ENCODE results near the gene TGFBR3L.

TGFBR3L gene

DNA sequence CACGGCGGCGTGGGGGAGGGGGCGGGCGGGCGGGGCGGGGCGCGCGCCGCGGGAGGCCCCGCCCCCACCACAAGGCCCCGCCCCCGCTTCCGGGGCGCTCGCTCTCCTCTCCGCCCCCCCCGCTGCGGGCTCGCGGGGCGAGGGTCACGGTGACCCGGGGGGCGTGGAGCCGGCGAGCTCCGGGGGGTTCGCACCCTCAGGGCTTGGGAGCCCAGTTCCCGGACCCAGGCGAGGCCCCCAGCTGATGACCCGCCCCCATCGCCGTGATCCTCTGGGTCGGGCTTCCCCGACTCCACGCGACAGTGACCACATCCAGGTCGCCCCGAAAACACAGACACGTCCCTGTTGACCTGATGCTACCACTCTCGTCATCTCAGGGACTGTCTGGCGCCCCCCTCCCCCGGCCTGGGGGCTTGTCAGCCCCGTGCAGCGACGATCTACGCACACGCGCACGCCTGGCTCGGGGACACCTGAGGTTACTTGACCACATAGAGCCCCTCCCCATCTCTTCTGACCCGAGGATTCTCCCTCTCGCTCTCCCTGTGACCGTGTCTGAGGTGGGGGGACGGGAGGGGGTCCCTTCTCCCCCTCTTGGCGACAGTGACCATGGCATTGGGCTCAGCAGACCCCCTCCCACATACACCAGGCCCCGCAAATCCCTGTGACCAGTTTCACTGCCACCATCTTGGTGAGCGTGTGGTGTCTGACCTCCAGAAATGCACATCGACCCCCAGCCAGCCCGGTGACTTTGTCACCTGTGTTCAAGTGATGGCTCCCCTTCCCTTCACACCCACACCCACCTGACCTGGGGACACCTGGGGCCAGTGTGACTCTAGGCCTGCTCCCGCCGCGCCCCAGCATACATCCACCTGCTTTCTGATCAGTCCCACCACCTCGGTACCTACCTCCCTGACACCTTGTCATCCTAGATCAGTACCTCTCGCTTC lies 10.3 kb upstream of the TGFBR3L start:
- no peak for DNase-seq (ENCODE audit: low spot score)

DNA sequence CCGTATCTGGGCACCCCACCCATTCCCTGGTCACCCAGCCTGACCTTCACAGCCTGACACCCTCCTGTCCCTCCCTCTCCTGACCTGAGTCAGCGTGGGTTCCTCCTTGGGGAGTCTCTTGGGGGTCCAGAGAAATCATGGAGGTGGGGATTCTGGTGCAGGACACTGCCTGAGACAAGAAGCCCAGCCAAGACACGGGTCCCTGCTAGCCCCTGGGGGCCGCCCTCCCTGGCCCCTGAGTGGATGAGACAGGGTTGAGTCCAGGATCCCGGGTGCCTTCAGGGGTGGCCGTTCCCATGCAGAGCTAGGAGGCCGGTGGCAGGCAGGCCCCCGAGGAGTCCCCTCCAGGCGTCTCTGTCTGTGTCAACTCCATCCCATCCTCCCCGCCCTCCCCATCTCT lies 9.4 kb upstream of the TGFBR3L start:
- no peak for DNase-seq (ENCODE audit: low spot score)

DNA sequence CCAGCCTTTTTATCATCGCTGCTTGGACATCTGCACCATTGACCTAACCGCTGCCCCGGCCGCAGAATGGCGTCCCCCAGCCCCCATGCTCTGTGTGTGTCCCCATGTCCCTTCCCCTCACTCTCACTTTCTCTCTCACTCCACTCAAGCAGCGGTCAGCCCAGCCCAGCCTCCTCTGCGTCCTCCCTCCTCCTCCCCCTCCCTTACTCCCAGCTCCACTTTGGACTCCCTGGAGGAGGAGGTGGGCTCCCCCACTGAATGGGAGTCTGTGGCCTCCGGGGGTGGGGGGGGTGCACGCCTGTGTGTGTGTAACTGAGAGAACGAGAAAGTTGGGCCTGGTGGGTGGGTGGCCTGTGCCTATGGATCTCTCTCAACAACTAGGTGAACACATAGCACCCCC lies 8.8 kb upstream of the TGFBR3L start:
- no peak for DNase-seq (ENCODE audit: low spot score)

DNA sequence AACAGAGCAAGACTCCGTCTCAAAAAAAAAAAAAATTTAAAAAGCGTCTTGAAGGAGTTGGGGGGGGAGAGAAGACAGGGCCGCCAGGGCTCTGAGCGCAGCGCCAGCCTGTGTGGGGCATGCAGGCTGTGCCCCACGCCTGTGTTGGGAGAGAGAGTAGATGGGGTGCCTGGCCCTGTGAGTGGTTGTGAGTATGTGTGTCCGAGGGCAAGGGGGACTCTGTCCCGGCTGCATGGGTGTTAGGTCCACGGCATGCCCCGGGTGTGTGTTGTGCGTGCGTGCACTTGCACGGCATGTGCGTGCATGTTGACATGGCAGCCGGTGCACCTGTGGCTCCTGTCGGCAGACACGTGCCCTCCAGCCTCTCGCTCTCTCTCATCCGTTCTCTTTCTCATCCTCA lies 7.5 kb upstream of the TGFBR3L start:
- no peak for DNase-seq (ENCODE audit: low spot score)

DNA sequence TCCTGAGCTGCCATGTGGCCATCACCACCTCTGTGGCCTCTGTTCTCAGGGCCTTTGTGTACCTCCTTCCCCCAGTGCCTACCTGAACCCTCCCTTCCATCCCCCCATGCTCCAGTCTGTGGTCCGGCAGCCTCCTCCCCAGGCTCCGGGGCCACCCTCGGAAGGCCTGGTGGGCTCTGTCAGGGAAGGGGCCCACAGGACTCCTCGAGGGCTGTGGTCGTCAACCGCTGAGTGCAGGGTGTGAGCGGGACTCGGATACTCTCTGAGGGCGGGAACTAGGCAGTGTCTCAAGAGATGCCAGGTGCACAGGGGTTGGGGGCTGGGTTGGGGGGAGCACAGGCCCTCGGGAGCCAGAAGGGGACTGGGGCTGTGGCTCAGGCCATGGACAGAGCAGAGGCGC lies 7.1 kb upstream of the TGFBR3L start:
- no peak for DNase-seq (ENCODE audit: low spot score)

DNA sequence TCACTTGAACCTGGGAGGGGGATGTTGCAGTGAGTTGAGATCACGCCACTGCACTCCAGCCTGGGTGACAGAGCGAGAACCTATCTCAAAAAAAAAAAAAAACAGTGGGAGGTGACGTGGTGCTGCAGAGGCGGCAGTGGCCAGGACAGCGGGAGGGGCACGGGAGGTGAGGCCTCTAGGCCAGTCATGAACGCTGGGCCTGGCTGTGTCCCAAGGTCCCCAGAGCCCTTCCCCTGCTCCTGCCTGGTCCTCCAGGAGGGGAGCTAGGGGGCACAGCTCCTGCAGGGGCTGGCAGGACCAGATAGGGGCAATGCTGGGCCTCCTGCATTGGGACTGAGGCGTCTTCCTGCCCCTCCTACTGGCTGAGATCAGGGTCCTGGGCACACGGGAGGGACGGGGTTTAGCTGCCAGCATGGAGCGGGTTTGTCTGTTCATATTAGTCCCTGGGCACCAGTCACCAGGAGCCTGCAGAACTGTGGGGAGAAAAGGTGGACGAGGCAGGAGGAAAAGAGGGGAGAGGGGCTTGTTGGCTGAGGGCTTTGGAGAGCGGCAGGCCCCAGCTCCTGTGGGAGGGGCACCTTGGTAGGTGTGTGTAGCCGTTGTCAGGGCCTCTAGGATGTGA lies 6.4 kb upstream of the TGFBR3L start:
- DNase-seq (ENCODE audit: low spot score), result no peak

DNA sequence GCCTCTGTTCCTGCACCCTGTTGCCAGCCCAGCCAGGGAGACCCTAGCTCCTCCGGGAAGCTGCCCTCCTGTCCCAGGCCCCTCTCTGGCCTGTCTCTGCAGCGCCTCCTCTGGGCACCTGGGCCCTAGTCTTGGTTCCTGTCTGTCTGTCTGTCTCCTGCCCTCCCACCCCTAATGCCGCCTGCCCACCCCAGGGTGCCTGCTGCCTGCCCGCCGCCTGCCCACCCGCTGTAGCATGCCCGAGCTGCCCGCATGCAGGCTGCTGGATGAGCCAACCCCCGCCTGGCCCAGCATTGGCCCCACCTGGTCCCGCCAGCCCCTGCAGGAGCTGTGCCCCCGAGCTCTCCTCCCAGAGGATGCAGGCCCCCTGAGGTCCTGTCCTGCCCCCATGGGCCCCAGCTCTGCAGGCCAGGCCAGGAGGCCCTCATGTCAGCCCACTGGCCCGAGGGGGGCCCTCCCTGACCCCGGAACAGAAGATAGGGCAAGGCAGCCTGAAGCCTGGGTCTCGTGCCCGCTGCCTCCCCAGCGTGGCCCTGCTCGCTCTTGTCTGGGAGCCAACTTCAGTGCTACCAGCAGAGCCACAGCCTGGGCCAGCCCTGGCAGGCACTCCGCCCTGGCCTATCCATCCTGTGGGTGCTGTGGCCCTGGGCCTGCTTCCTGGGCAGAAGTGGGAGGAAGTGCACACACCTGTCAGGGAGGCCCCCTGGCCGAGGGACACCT lies 5.7 kb upstream of the TGFBR3L start:
- DNase-seq (ENCODE audit: low spot score), result no peak

DNA sequence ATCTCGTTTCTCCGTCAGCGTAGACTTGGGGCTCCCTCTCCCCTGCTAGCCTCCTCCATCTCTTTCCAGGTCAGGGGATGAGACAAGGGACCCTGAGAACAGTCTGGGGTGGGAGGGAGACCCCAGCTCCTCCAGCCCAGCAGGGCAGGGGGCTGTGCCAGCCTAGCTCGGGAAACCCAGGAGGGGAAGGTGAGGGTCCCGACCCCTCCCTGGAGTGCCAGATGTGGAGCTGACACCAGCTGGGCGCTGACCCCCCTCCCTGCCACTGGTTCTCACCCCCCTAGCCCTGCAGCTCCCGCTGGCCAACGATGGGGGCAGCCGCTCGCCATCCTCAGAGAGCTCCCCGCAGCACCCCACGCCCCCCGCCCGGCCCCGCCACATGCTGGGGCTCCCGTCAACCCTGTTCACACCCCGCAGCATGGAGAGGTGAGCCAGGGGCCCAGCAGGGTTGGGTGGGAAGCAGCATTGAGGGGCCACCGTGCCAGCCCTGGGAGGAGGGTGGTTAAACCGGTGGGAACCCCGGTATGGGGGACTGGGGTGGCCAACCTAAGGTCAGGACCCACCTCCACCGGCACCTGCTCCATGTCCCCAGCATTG lies 5.1 kb upstream of the TGFBR3L start:
- DNase-seq (ENCODE audit: low spot score), result no peak

DNA sequence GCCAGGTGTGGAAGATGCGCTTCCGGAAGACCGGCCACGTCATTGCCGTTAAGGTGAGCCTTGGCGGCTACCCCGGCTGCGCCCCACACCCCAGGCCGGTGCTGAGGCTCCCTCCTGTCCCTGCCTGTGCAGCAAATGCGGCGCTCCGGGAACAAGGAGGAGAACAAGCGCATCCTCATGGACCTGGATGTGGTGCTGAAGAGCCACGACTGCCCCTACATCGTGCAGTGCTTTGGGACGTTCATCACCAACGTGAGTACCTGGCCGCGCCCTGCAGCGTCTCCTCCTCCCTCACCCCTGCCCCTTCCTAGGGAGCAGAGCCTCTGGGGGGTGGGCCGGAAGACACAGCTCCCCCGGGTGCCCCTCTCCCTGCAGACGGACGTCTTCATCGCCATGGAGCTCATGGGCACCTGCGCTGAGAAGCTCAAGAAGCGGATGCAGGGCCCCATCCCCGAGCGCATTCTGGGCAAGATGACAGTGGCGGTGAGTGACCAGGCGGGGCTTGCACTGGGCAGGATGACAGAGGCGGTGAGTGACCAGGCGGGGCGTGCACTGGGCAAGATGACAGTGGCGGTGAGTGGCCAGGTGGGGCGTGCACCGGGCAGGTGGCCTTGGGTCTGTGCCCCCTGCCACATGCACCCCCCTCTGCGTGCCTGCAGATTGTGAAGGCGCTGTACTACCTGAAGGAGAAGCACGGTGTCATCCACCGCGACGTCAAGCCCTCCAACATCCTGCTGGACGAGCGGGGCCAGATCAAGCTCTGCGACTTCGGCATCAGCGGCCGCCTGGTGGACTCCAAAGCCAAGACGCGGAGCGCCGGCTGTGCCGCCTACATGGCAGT lies 4.1 kb upstream of the TGFBR3L start:
- DNase-seq (ENCODE audit: low spot score), result no peak

DNA sequence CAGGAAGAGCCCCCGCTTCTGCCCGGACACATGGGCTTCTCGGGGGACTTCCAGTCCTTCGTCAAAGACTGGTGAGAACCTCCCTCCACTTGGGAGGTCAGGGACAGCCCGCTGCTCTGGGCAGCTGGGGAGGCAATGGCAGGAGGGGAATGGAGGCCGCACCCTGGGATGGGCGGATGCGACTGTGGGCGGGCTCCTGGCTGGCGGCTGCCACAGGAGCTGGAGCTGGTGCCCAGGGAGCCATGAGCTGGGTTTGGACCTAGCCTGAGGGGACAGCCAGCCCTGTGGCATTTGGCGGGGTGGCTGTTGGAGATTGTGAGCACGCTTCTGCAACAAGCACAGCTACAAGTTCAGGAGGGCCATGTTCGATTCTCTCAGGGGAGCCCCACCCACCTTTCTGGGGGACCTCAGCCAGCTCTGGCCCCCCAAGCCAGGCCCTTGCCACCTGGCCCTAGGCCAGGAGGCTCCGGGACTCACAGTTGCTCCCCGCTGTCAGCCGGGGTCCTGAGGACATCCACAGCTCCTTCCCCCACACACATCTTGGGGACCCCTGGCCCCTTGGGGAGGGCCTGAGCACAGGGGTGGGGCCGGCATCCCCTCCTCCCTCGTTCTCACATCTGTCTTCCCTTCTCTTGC lies 3.0 kb upstream of the TGFBR3L start:
- DNase-seq (ENCODE audit: low spot score), result no peak

DNA sequence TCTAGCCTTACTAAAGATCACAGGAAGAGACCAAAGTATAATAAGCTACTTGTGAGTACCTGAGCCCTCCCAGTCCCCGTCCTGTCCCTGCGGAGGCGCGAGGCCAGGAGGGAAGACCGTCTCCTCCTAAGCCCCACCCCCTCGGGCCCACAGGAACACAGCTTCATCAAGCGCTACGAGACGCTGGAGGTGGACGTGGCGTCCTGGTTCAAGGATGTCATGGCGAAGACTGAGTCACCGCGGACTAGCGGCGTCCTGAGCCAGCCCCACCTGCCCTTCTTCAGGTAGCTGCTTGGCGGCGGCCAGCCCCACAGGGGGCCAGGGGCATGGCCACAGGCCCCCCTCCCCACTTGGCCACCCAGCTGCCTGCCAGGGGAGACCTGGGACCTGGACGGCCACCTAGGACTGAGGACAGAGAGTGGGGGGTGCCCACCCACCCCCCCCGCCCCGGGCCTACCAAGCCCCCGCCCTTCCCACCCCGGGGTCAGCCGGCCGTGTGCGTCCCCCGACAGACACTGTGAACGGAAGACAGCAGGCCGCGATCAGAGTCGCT lies 2.4 kb upstream of the TGFBR3L start:
- no peak for DNase-seq (ENCODE audit: low spot score)

DNA sequence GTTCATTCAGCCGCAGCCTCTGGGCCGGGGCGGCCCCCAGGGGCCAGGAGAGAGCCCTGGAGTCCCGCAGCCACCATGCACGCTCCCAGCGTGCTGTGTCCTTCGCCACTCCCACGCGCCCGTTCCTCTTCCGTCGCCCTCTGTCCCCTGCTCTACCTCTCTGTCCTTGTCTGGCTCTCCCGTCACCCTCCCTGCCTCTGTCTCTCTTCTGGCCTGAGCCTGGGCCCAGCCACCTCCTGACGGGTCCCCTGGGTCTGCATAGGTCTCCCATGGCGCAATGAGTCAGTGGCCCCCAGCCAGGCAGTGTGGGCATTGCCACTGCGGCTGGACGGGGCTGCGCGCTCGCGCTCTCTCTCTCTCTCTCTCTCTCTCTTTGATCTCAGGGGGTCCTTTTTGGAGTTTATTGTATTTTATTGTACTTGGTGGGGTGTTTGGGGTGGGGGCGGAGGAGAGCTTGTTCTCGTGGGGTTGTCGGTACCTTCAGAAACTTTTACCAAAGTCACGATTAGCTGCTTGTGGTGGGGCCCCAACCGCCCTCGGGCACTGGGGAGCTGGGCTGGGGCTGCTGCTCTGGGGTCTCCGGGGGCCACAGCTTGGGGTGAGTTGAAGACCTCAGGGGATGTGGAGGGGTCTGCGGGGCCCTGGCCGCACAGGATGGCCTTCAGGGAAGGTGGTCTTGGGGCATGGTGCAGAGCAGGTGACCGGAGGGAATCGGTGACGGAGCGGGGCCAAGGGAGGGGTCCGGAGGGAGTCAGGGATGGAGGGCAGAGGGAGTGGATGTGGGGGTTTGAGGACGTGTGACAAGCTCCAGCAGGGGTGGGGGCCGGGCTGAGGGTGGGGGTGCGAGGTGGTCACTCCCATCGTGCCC lies 1.7 kb upstream of the TGFBR3L start:
- no peak for DNase-seq (ENCODE audit: low spot score)

DNA sequence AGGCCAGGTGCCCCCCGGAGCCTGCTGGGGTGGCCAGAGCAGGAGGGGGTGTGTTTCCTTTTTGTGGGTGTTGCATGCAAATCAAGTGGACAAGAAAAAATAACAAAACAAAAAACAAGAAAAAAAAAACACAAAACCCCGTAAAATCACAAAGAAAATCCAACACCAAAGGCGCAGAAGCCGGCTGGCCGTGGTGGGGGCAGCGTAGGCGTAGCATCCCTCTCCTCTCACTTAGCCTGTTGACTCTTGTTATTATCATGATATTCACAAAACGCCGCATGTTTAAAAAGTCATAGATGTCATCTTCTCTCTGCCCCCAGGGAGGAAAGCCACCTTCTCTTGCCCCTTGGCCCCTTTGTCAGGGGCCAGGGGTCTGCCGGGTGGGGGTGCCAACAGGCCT lies 978 bp upstream of the TGFBR3L start:
- DNase-seq (ENCODE audit: low spot score), result no peak

DNA sequence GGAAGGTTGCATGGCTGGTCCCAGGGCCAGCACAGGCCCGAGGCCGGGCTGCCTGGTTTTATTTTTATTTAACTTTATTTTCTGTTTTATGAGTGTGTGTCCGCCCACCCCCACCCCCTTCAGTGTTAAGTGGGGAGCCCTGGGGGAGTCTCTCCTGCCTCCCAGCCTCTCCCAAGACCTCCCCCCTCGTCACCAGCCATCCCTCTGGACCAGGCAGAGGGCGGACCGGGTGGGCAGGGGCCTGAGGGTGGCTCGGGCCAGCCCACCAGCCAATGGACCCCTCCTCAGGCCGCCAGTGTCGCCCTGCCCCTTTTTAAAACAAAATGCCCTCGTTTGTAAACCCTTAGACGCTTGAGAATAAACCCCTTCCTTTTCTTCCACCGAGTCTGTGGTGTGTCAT lies 531 bp upstream of the TGFBR3L start:
- DNase-seq (ENCODE audit: low spot score), result no peak

DNA sequence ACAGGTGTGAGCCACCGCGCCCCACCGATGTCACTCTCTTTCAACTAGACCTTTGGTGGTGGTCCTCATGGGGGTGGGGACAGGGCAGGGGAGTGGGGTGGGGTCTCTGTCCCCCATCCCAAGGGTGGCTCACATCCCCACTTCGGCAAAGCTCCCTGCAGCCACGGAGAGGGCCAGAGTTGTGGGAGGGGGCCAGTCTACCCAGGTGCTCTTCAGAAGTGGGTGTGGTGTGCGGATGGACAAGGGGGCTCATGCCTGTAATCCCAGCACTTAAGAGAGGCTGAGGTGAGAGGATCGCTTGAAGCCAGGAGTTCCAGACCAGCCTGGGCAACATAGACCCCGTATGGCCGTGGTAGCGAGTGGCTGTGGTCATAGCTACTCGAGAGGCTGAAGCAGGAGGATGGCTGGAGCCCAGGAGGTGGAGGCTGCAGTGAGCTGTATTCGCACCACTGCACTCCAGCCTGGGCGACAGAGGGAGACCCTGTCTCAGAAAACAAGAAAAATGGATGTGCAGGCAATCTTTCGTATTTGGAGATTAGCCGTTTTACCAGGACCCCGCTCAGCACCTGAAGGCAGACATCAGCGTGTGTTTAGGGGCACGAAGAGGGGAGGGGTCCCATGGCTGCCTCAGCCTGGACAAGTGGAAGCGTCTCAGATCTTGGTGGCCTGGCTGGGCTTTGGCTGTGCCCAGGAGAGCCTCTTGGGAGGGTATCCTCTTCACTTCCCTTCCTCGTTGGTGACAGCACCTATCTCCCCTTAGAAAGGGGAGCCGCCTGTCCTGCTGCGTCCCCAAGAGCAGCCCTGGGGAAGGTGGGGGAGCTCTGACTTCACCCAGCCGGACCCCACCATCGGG lies 846 bp downstream of the TGFBR3L start:
- DNase-seq (ENCODE audit: low spot score), result no peak

DNA sequence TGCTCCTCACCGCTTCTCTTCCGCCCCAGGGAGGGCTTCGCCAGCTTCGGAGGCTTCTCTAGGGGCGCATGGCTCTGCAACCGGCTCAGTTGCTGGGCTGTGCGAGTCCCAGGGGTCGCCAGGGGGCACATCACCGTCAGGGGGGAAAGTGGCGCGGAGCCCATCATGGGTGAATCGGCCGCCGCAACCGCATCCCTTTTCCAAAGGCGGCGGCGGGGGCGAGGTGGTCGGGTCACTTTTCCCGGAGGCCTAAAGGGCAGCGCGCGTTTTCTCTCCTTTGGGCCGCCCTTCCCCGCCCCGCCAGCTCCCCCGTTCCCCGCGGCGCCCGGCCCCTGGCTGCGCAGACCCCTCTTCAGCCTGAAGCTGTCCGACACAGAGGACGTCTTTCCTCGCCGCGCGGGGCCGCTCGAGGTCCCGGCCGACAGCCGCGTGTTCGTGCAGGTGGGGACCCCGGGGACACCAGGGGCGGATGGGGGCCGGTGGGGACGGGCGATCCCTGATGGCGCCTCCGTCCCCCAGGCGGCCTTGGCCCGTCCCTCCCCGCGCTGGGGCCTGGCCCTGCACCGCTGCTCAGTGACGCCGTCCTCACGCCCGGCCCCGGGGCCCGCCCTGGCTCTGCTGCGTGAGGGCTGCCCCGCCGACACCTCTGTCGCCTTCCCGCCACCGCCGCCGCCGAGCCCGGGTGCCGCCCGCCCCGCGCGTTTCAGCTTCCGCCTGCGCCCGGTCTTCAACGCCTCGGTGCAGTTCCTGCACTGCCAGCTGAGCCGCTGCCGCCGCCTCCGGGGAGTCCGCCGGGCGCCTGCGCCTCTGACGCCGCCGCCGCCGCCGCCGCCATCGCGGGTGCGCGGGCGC lies 1.7 kb downstream of the TGFBR3L start:
- no peak for DNase-seq (ENCODE audit: low spot score)

DNA sequence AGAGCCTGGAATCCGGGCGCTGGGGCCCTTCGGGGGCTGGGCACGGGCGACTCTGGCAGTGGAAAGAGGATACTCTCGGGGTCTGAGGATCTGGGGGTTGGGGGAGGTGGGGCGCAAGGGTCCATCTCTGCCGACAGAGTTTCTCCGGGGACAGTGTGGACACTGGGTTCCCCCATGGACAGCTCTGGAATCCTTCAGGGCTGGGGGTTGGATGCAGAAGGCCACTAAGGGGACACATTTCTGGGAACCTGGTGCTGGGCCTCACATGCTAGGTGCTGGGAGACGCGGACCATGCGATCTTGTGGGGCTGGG lies 2.3 kb downstream of the TGFBR3L start:
- DNase-seq (ENCODE audit: low spot score), result no peak

Measured in globus pallidus (tissue), 1 donor.